AG08395 (cell line): ENCODE data around the gene GRK1.

Experiments used
- DNase-seq: peaks from one replicate; pipeline ENCODE4 v3.0.0; 2012; ENCODE audit warnings: mixed read lengths, low spot score

The GRK1 gene

DNA sequence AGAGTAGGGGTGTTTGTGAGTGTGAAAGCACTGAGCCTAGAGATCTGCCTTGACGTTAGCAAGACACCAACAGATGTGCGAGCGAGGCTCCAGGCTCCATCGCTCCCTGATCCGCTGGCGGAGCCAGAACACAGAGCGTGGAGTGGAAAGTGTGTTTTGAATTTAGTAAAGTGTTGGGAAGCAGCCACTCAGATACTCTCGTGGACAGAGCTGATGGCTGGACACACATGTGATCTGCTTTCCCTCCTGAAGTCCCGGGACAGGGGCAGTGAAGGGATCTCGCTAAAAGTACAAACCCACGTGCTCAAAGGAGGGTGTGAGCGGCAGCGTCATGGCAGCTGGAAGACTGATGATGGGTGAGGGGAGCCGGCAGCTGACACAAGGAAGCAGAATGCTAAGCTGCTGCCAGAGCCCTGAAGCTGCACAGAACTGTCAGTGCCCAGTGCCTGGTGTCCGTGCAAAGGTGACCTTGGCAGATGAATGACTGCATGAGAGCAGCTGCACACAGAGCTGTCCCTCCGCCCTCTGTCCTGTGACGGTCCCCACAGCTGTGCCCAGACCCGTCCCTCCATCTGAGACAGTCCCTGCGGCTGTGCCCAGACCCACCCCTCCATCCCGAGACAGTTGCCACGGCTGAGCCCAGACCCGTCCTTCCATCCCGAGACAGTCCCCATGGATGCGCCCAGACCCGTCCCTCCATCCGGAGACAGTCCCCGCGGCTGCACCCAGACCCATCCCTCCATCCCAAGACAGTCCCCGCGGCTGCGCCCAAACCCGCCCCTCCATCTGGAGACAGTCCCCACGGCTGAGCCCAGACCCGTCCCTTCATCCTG lies 62.4 kb downstream of the GRK1 start:
- peak; percentile 33 for DNase-seq

DNA sequence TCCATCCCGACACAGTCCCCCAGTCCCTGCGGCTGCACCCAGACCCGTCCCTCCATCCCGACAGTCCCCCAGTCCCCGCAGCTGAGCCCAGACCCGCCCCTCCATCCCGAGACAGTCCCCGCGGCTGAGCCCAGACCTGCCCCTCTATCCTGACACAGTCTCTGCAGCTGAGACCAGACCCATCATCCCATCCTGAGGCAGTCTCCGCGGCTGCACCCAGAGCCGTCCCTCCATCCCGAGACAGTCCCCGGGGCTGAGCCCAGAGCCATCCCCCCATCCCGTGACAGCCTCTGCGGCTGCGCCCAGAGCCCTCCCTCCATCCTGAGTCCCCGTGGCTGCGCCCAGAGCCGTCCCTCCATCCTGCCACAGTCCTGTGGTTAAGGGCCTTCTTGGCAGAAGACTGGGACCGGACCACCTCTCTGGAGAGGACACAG lies 63.3 kb downstream of the GRK1 start:
- no peak for DNase-seq

DNA sequence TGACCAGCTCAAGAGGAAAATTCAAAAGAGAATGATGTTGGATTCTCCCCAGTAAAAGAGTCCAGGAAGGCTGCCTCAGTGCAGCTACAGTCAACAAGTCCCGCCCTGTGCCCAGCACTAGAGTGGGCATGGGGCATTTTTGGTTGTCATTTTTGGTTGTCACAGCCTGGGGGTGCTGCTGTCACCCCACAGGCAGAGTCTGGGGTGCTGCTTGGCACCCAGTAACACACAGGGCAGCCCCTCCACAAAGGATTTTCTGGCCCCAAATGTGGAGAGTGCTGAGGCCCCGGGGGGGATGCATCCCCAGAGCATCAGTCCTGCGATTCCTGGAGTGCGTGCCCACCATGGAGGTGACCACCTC lies 63.8 kb downstream of the GRK1 start:
- no peak for DNase-seq

DNA sequence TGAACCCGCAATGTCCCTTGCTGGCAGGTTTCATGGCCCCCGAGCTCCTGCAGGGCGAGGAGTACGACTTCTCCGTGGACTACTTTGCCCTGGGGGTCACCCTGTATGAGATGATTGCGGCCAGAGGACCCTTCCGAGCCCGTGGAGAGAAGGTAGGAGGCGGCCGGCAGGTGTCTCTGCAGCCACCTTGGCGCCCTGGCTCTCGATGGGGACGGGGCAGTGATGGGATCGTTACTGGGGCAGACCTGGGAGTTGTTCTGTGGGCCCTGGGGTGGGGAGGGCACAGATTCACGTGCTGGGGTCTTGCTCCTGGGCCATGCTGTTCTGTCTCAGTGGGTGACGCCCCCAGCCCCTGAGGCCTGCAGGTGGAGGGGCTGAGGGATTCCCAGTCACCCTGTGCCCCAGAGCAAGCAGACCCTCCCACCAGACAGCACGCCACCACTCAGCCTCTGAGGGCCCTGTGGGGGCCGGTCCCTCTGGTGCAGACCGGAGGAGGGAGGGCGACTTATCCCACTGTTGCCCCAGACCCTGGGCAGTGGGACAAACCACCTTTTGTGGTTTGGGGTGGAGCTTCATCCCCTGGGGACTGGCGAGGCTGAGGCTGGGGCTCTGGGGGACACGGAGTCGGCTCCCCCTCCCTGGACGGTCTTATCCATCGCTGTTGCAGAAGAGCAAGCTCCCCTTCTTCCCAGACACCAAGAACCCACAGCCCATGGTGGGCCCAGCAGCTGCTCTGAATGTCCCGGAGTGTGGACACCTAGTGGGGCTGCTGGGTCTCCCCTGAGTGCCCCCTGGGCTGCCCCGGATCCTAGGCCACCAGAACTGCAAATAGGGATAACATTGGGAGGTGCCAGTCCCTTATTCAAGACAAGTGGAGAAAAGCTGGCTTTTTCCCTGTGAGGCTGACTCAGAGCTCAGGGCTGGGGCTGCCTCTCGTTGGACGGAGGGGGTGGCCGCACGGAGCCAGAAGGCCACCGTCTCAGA lies 64.5 kb downstream of the GRK1 start:
- no peak for DNase-seq

DNA sequence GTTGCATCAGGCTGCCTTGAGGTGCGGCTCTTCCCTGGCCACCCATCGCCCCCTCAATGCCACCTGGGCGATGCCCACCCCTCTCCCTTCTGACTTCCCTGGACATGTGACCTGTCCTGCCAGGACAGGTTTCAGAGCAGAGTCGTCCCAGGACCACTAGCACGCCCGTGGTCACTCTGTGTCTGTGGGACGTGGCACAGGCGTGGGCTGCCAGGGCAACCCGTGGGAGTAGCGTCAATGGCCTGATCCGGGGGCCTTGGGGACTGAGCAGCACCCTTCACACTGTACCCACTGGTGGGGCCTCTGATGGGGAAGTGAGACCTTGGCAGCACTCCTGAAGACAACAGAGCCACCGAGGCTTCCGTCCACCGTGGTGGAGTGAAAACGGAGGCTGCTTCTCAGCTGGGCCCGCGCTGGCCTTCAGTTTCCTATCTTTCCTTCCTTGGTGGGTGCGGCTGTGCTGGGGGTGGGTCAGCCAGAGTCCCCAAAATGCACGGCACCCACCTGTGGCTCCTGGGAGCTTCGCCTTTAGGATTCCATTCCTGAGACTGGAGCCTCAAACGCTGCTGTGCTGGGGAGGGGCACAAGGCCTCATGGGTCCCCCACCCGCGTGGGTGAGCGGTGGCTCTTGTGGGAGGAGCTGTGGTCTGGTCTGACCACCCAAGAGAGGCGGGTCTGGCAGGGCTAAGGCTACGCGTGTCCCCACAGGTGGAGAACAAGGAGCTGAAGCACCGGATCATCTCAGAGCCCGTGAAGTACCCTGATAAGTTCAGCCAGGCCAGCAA lies 65.3 kb downstream of the GRK1 start:
- DNase-seq, result no peak

DNA sequence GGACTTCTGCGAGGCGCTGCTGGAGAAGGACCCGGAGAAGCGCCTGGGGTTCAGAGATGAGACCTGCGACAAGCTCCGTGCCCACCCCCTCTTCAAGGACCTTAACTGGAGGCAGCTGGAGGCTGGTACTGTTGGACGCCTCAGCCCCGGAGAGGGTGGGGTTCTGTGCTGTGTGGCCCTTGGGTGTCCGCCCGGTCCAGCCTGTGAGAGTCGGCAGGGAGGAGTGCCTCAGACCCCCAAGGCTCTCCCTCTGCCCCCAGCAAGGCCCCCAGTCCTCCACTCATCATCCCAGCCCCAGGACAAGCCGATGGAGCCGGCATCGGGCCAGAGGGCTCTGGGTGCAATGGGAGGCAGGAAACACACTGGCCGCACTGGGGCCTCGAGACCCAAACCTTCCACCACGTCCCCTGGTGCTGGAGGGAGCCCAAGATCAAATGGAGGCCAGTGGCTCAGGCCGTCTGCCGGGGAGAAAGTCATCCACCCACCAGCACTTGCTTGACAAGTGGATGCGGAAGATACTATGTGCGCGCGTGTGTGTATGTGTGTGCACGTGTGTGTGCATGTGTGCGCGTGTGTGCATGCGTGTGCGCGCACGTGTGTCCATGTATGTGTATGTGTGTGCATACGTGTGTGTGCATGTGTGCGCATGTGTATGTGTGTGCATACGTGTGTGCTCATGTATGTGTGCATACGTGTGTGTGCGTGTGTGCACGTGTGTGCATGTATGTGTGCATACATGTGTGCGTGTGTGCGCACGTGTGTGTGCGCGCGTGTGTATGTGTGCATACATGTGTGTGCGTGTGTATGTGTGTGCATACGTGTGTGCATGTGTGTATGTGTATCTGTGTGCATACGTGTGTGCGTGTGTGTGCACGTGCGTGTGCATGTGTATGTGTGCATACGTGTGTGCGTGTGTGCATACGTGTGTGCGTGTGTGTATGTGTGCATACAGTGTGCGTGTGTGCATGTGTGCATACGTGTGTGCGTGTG lies 66.2 kb downstream of the GRK1 start:
- DNase-seq, result no peak

DNA sequence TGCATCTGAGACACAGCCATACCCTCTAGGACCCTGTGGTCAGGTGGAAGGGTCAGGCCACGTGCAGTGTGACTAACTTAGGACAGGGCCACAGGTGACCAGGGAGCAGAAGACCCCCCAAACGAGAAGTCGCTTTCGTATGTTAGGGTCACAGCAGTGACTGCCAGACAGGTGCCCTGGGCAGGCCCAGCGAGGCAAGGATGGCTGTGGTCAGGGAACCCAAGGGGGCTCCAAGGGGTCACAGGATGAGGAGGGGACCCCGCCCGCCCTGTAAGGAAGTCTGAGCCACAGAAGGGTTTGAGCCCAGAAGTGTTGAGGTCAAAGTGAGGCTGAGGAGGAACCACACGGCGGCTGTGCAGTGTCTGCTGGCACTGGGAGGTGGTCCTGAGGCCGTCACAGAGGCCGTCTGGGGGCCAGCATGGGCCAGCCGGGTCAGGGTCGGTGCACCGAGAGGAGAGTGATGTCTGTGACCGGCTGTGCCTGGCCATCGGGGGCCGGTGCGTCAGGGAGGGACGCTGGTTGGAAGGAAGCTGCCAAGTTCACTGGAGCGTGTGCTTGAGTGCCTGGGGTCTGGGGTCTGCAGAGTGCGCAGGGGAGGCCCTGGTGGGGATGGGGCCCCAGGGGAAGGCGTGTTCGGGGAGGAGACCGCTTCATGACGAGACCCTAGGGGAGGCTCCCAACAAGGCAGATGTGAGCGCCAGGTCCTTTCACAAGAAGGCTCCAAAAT lies 67.2 kb downstream of the GRK1 start:
- no peak for DNase-seq

DNA sequence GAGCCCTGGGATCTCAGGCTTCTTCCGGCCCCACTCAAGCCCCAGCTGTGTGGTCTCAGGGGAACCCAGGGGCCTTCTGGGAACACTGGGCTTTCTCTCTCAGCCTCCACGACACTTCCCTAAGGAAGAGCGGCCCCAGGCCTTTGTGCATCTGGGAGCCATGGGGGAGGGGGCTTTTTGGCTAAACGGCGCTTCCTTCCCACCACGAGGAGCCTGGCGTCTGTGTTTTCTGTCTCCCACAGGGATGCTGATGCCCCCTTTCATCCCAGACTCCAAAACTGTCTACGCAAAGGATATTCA lies 67.8 kb downstream of the GRK1 start:
- DNase-seq, result no peak

DNA sequence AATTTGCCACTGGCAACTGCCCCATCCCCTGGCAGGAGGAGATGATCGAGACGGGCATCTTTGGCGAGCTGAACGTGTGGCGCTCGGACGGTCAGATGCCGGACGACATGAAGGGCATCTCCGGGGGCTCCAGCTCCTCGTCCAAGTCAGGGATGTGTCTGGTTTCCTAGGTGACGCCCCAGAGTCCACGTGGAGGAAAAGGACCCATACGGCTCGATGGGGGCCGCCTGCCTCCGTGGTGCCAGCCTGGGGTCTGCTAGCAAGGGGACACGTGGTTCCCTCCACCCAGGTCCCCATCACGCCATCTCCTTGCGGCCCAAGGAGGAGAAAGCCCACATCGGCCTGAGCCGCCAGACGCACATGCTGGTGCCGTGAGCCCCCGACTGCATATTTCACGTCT lies 68.2 kb downstream of the GRK1 start:
- no peak for DNase-seq

DNA sequence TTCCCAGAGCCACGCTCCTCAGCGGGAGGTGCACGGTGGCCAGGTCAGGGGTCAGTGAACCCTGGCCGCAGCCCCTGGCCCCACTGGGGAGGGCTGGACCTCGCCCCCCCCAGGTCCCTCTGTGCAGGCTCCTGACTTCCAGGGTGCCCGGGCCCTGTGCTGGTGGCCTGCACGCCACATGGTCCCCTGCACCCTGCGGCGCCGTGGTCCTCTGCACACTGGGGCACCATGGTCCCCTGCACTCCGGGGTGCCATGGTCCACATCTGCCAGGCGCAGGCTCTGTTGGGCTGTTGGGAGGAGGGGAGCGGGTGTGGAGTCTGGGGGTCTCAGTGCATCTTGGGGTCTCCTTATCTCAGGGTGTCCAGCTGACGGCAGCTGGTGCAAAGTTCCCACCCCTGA lies 68.7 kb downstream of the GRK1 start:
- DNase-seq, result no peak

DNA sequence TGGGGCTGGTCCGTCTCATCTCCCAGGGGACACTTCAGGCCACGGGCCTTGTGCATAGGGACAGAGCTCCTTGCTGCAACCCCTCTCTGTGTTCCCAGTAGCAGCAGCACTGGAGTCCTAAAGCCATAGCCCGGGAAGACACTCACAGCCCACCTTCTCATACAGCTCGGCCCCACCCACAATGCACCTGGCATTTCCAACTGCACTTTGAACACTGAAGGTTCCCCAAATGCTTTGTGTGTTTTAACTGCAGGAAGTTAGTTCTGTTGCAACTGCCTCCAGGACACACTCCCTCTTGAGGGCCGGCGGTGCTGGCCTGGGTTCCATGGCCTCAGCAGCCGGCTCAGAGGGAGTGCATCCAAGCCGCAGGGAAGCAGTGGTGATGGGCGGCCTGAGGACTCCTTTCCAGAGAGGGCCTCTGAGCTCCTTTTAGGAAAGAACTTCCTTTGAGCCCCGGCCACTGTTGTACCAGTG lies 69.3 kb downstream of the GRK1 start:
- no peak for DNase-seq

DNA sequence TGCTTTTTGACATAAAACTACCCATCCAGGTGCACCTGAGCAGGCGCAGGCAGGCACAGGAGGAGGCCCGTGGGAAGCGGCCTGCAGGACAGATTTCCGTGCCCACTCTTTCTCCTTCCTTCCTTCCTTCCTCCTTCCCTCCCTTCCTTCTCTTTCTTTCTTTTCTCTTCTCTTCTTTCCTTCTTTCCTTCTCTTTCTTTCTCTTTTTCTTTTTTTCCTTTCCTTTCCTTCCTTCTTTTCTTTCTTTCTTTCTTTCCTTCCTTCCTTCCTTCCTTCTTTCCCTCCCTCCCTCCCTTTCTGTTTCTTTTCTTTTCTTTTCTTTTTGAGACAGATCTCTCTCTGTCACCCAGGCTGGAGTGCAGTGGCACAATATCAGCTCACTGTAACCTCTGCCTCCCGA lies 70.8 kb downstream of the GRK1 start:
- DNase-seq, result no peak

DNA sequence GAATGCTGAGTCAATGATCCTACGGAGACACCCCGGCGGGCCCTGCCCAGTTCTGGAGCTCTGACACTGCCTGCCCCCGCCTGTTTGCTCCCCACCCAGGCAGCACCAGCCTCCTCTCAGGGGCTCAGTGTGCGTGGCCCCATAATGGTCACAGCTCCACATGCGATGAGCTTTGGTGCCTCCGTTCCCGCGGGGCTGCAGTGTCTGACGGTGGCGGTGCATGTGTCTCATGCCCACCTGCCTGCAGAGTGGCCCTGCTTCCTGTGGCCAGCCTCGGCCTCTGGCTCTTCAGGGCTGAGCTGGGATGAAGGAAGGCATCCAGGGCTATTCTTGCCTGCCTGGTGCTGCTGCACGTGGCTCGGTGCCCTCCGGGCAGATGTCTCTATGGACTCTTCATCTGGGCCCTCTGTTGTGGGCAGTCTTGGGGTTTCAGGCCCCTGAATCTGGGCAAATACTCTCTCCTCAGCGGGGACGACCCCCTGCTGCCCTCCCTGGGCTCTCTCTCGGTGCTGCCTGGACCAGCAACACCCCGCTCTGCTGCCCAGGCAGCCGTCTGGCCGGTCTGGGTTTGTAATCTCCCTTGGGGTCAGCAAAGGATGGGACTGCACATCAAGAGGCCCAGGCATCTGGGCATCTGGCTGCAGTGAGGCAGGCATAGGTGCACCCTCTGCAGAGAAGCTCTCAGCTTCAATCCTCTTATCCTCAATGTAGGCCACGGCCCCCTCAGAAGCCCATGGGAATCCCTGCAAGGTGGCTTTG lies 72.7 kb downstream of the GRK1 start:
- no peak for DNase-seq

DNA sequence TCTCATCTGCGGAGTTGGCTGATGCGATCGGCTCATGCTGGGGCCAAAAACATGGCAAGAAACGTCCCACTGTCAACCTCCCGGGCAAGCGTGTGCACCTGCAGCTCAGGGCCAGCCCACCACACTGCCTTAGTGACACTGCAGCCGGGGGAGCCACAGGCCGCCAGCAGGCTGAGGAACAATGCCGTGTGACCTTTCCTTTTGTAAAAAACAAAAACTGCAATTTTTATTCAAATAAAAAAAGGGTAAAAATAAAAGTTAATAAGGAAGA lies 73.2 kb downstream of the GRK1 start:
- no peak for DNase-seq

DNA sequence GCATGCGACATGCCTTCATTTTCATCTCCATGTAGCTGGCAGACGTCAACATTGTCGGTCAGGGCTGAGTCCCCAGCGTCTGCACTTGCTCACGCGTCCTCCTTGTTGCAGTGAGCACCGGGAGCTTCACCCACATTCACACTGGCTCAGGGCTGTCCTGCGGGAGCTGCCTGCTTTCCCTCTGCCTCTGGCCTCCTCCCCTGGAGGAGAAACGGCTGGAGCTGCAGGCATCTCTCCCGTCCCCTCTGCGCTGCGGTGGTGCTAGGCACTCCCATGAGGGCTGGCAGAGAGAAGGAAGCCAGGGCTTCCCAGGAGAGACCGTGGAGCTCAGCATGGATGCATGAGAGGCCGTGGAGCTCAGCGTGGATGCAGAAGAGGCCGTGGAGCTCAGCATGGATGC lies 73.6 kb downstream of the GRK1 start:
- no peak for DNase-seq

DNA sequence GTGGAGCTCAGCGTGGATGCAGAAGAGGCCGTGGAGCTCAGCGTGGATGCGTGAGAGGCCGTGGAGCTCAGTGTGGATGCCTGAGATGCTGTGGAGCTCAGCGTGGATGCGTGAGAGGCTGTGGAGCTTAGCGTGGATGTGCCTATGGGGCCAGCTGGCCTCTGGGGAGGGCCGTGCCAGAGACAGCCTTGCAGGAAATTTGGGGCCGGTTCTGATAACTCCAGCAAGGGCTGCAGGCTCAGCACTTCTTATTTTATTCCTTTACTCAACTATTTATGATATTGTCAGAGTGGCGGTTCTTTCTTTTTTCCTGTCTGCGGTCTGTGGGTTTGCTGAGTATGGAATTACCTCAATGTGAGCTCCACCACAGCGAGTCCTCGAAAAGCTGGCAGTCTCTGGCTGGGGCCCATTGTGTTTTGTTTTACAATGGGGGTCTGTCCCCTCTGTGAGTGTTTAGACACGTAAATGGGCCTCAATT lies 74.2 kb downstream of the GRK1 start:
- no peak for DNase-seq

DNA sequence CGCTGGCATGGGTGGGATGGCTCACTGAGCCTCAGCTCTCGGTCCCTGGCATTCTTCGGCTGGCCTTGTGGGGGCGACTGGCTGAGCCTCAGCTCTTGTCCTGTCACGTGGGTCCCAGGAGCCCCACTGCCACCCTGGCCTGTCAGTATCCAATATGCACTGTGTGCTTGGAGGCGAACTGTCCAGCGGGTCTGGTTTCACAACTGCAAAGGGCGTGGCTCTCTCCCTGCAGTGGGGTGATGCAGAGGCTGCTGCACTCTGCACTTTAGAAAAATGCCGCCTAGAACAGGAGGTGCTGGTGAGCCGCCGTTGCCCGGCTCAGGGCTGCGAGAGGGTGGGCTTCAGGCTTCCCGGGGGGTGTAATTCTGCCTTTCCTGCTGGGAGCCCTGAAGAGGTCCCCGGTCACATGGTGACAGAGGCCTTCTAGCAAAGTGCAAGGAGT lies 75.0 kb downstream of the GRK1 start:
- DNase-seq, result peak; percentile 81

DNA sequence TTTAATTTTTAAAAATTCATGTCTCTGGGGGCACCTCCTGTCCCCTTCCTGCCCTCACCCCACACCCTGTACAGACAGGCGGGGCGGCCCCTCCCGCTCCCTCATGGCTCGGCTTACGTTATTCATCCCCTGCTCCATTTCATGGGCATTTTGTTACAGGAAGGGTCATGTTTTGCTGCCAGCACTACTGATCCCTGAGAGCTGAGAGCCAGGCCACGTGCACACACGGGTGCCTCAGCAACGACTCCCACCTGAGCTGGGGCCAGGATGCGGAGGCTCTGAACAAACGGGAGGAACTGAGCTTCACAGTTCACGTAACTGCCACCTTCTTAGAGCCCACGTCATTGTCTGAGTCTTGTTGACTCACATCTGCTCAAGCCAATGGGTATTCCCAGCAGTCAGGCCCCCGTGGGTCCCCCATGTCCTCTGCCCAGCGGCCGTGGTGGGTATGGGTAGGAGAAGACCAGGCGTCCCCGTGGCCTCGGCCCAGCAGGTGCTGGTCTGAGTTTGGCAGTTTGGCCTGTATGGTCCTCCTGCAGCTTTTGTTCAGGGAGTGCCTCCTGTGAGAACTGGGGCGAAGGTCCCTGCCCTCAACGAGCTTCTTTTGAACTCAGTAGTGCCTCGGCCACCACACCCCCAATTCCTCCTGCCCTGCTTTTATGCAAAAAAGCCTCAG lies 75.6 kb downstream of the GRK1 start:
- DNase-seq, result no peak
